ENCODE measurements around the gene STPG1.

- TF ChIP-seq GATA2 (IDR thresholded peaks at IDR 0.05; ENCODE audit: low read depth, low read length) (no peak), GATA3 (IDR thresholded peaks at IDR 0.05; ENCODE audit: low read depth, low read length) (no peak)
Measured at GRCh38 chr1:24311234-24311633, 102.3 kb downstream of the STPG1 start.
